Right lobe of liver (tissue), 4 donors: ENCODE results near the gene SLC7A1.

ENCODE experiments used
- CTCF ChIP-seq, 4 donors: fragments of 200-600 bp in 3 of 4; fragments of 450-650 bp in 1 of 4; IDR thresholded peaks; one replicate each; pipeline versions ENCODE4 v1.5.1 to v1.8.0; 2016 to 2022; ENCODE audit warnings: antibody characterized with exemption in 4 of 4, mild to moderate bottlenecking in 2 of 4
- POLR2A ChIP-seq: fragments of 450-650 bp; IDR thresholded peaks from one replicate; pipeline ENCODE4 v1.6.1; 2017; ENCODE audit warnings: antibody characterized with exemption, mild to moderate bottlenecking
- donor health status: DM: no; HTN: no; CAD: no.
- donor health status: DM: no; HTN: no; CAD: no.
- donor health status: DM: no; HTN: yes; CAD: no.

GRCh38 chr13:29480893-29481525 lies 114.5 kb downstream of the SLC7A1 start:
- no peak for TF ChIP-seq CTCF (IDR thresholded peaks at IDR 0.05)
- no peak for TF ChIP-seq POLR2A
